HCT116 (cell line): ENCODE measurements around the gene QPCTL. TPM values are rescaled to one million over a fixed set of nuclear protein-coding genes. Genes with fewer than 3 reads are reported as not detected.

Experiments
- ATAC-seq: fragments of 200-7000 bp; cut with Tn5 transposase; 2 replicates; pipeline ENCODE4 v1.9.1; 2020; ENCODE audit warnings: mild to moderate bottlenecking, moderate library complexity
- BruUV-seq: library from RNA; stranded (reverse); fragments of 400-500 nt; replicated peaks from 2 replicates; lab custom pipeline; 2021; lab: Mats Ljungman, UMichigan
- CTCF ChIA-PET: fragments of 300-600 bp; sonication (Branson Sonifier 250); formaldehyde crosslinking; loops from one replicate; lab custom pipeline; 2021; ENCODE audit warnings: antibody characterized with exemption; lab: Charles Lee
- POLR2A ChIA-PET: fragments of 300-600, 350-600 bp; sonication (Branson Sonifier 250); formaldehyde crosslinking; loops from one replicate; lab custom pipeline; 2021; ENCODE audit warnings: antibody characterized with exemption; lab: Charles Lee
- RAD21 ChIA-PET, 2 experiments: fragments of 300-600 bp; sonication (Branson Sonifier 250); formaldehyde crosslinking; loops; one replicate each; lab custom pipeline; 2023; ENCODE audit warnings: low total read pairs in 2 of 2; ENCODE audit not compliant: uncharacterized antibody in 2 of 2, unreplicated experiment in 2 of 2, low non-redundant PET in 1 of 2; lab: Charles Lee
- DNase-seq: peaks from one replicate; pipeline ENCODE4 v3.0.0-alpha.2; 2010; ENCODE audit warnings: low read depth, low spot score
- H2AFZ ChIP-seq: fragments of 200-600 bp; shearing (Covaris generic), sonication (generic); 2 replicates; pipeline ENCODE4 v1.6.1; 2017; ENCODE audit warnings: low read depth, mixed run types, mixed read lengths, antibody characterized with exemption, low read length; ENCODE audit not compliant: poor library complexity, severe bottlenecking
- H3K27ac ChIP-seq: 2 replicates; pipeline ENCODE4 v1.5.1; 2012; ENCODE audit warnings: low read depth, low read length
- H3K27me3 ChIP-seq: fragments of 200-600 bp; sonication (generic); 2 replicates; pipeline ENCODE4 v1.6.1; 2016; ENCODE audit warnings: mixed run types, low read length, mixed read lengths; ENCODE audit not compliant: insufficient read depth
- H3K36me3 ChIP-seq, 2 experiments: fragments of 200-500 bp in 1 of 2; fragments of 200-600 bp in 1 of 2; sonication (Bioruptor generic) in 1 of 2; sonication (generic) in 1 of 2; 2 replicates each; pipeline versions ENCODE4 v1.5.1 to v1.6.1; 2014 to 2016; ENCODE audit warnings: low read length in 2 of 2, inconsistent platforms in 1 of 2, mixed read lengths in 1 of 2, mixed run types in 1 of 2; ENCODE audit not compliant: insufficient read depth in 2 of 2, control insufficient read depth in 1 of 2
- H3K4me1 ChIP-seq, 2 experiments: fragments of 200-600 bp in 1 of 2; sonication (generic) in 1 of 2; 2 replicates each; pipeline versions ENCODE4 v1.5.1 to v1.6.1; 2012 to 2017; ENCODE audit warnings: low read length in 2 of 2, inconsistent platforms in 1 of 2, mild to moderate bottlenecking in 1 of 2, mixed read lengths in 1 of 2, mixed run types in 1 of 2, moderate library complexity in 1 of 2; ENCODE audit not compliant: insufficient read depth in 2 of 2, control insufficient read depth in 1 of 2
- H3K4me2 ChIP-seq: fragments of 200-600 bp; sonication (generic); 2 replicates; pipeline ENCODE4 v1.6.1; 2017; ENCODE audit warnings: mixed run types, low read length, mixed read lengths
- H3K4me3 ChIP-seq, 2 experiments: fragments of 200-600 bp in 1 of 2; sonication (generic) in 1 of 2; replicated peaks in 1 of 2; 2 replicates each; pipeline ENCODE4 v1.5.1; 2011 to 2016; ENCODE audit warnings: low read length in 2 of 2, control low read depth in 1 of 2, low read depth in 1 of 2, mild to moderate bottlenecking in 1 of 2, mixed read lengths in 1 of 2, mixed run types in 1 of 2
- H3K79me2 ChIP-seq: fragments of 200-600 bp; sonication (generic); 2 replicates; pipeline ENCODE4 v1.6.1; 2017; ENCODE audit warnings: mild to moderate bottlenecking, mixed run types, low read length, moderate library complexity, mixed read lengths; ENCODE audit not compliant: insufficient read depth
- H3K9ac ChIP-seq: fragments of 200-600 bp; sonication (generic); 2 replicates; pipeline ENCODE4 v1.6.1; 2016; ENCODE audit warnings: low read length, mixed read lengths
- H3K9me2 ChIP-seq: fragments of 200-600 bp; sonication (generic), shearing (Covaris generic); 2 replicates; pipeline ENCODE4 v1.6.1; 2017; ENCODE audit warnings: mixed run types, mild to moderate bottlenecking, moderate library complexity; ENCODE audit not compliant: insufficient read depth
- H3K9me3 ChIP-seq, 2 experiments: fragments of 200-500 bp in 1 of 2; fragments of 200-600 bp in 1 of 2; sonication (Bioruptor generic) in 1 of 2; sonication (generic) in 1 of 2; 2 replicates each; pipeline ENCODE4 v1.6.1; 2014 to 2017; ENCODE audit warnings: low read length in 2 of 2, mixed read lengths in 2 of 2, inconsistent platforms in 1 of 2, low read depth in 1 of 2, mild to moderate bottlenecking in 1 of 2, mixed run types in 1 of 2, moderate library complexity in 1 of 2; ENCODE audit not compliant: control insufficient read depth in 1 of 2, insufficient read depth in 1 of 2
- H4K20me1 ChIP-seq: fragments of 200-600 bp; sonication (generic), shearing (Covaris generic); 2 replicates; pipeline ENCODE4 v1.6.1; 2017; ENCODE audit warnings: mixed run types, mild to moderate bottlenecking, moderate library complexity; ENCODE audit not compliant: insufficient read depth
- CBX3 ChIP-seq: IDR thresholded peaks from 2 replicates; pipeline ENCODE4 v1.6.1; 2012; ENCODE audit warnings: low read depth
- CEBPB ChIP-seq: IDR thresholded peaks from 2 replicates; pipeline ENCODE4 v1.6.1; 2012; ENCODE audit warnings: low read depth
- CTCF ChIP-seq, 3 experiments: fragments of 200-600 bp in 1 of 3; sonication (generic) in 1 of 3; IDR thresholded peaks in 2 of 3; conservative IDR thresholded peaks in 1 of 3; 2 replicates each; pipeline ENCODE4 v1.5.1; 2012 to 2017; ENCODE audit warnings: low read depth in 2 of 3, low read length in 2 of 3, antibody characterized with exemption in 1 of 3, borderline replicate concordance in 1 of 3, control low read depth in 1 of 3, mild to moderate bottlenecking in 1 of 3, mixed read lengths in 1 of 3, mixed run types in 1 of 3, moderate library complexity in 1 of 3; ENCODE audit not compliant: insufficient read depth in 1 of 3
- EGR1 ChIP-seq: IDR thresholded peaks from 2 replicates; pipeline ENCODE4 v1.6.1; 2012; ENCODE audit warnings: low read depth
- ELF1 ChIP-seq: IDR thresholded peaks from 2 replicates; pipeline ENCODE4 v1.6.1; 2012; ENCODE audit warnings: low read depth, borderline replicate concordance
- MAX ChIP-seq: IDR thresholded peaks from 2 replicates; pipeline ENCODE4 v1.6.1; 2012
- POLR2A ChIP-seq: IDR thresholded peaks from 2 replicates; pipeline ENCODE4 v1.7.0; 2011; ENCODE audit warnings: borderline replicate concordance; ENCODE audit not compliant: insufficient read depth, insufficient read length; ENCODE audit errors: extremely low read depth
- RAD21 ChIP-seq: IDR thresholded peaks from 2 replicates; pipeline ENCODE4 v1.6.1; 2012; ENCODE audit warnings: low read depth, mild to moderate bottlenecking
- REST ChIP-seq: IDR thresholded peaks from 2 replicates; pipeline ENCODE4 v1.6.1; 2012; ENCODE audit warnings: low read depth
- SIN3A ChIP-seq: IDR thresholded peaks from 2 replicates; pipeline ENCODE4 v1.6.1; 2012; ENCODE audit warnings: low read depth
- SP1 ChIP-seq: IDR thresholded peaks from 2 replicates; pipeline ENCODE4 v1.6.1; 2012; ENCODE audit warnings: low read depth
- YY1 ChIP-seq: IDR thresholded peaks from 2 replicates; pipeline ENCODE4 v1.6.1; 2011; ENCODE audit warnings: low read length, low read depth, moderate library complexity, mild to moderate bottlenecking; ENCODE audit not compliant: insufficient replicate concordance; ENCODE audit errors: extremely low read depth
- ZFX ChIP-seq: fragments of 450-650 bp; IDR thresholded peaks from 2 replicates; pipeline ENCODE4 v1.6.1; 2017
- intact Hi-C: fragments of 100-400 bp; cut with micrococcal nuclease; formaldehyde crosslinking; loops from 2 replicates; pipeline ENCODE4 v1.10.0; 2022
- total RNA-seq: library from RNA; stranded (reverse); gene quantifications from one replicate; pipeline ENCODE4 v1.2.1, GENCODE V29; 2021; ENCODE audit not compliant: unreplicated experiment
- TF ChIP-seq, protein P1 (sequence below): IDR thresholded peaks from 2 replicates; pipeline ENCODE4 v1.6.1; 2011; ENCODE audit warnings: mild to moderate bottlenecking, low read length, moderate library complexity; ENCODE audit not compliant: insufficient replicate concordance; ENCODE audit errors: extremely low read depth
- TF ChIP-seq, protein P2 (sequence below): IDR thresholded peaks from 2 replicates; pipeline ENCODE4 v1.6.1; 2012

Gene QPCTL
- total RNA-seq, 1 experiment from 2014 or later = 19.5 TPM

GRCh38 chr19:45660636-45661035, 31.8 kb upstream of the QPCTL start:
- RAD21 ChIA-PET = no interaction called here
- CTCF ChIA-PET = no interaction called here

More at GRCh38 chr19:45660636-45661035, 31.8 kb upstream of the QPCTL start:
- Histone ChIP-seq H2AFZ (no peak overlapping the region), H3K36me3 (no peaks in the 10 kb centered on the region), H3K4me3 (no peak overlapping the region), H3K4me2 (no peak overlapping the region), H3K9me3 (no peaks in the 10 kb centered on the region), H4K20me1 (no peaks in the 10 kb centered on the region), H3K27ac (no peak overlapping the region), H3K4me1 (no peaks in the 10 kb centered on the region), H3K9ac (no peak overlapping the region), H3K27me3 (no peaks in the 10 kb centered on the region), H3K9me2 (no peaks in the 10 kb centered on the region), H3K79me2 (no peaks in the 10 kb centered on the region)
- no TSS peak for BruUV-seq
- intact Hi-C loops = no loop called here
- DNase-seq = no peak
- POLR2A ChIA-PET = interaction anchor here (1.4 kb wide), 1 partner anchor 10 kb away, joined by 5 read pairs; no protein-coding TSS in a partner anchor
- no peak for ATAC-seq
- no peak for TF ChIP-seq POLR2A
- no peak for TF ChIP-seq CBX3
- TF ChIP-seq CTCF (IDR thresholded peaks at IDR 0.05 in 2 of 3, conservative IDR thresholded peaks at IDR 0.05 in 1 of 3; ENCODE audit: borderline replicate concordance in 1 of 3, insufficient read depth in 1 of 3, low read depth in 2 of 3, low read length in 2 of 3) = no peak
- no peak for TF ChIP-seq YY1
- TF ChIP-seq, protein P1, sequence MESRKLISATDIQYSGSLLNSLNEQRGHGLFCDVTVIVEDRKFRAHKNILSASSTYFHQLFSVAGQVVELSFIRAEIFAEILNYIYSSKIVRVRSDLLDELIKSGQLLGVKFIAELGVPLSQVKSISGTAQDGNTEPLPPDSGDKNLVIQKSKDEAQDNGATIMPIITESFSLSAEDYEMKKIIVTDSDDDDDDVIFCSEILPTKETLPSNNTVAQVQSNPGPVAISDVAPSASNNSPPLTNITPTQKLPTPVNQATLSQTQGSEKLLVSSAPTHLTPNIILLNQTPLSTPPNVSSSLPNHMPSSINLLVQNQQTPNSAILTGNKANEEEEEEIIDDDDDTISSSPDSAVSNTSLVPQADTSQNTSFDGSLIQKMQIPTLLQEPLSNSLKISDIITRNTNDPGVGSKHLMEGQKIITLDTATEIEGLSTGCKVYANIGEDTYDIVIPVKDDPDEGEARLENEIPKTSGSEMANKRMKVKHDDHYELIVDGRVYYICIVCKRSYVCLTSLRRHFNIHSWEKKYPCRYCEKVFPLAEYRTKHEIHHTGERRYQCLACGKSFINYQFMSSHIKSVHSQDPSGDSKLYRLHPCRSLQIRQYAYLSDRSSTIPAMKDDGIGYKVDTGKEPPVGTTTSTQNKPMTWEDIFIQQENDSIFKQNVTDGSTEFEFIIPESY = no peak
- no peak for TF ChIP-seq CEBPB
- no peak for TF ChIP-seq ZFX
- TF ChIP-seq EGR1 = no peak
- no peak for TF ChIP-seq SIN3A
- no peak for TF ChIP-seq MAX
- no peak for TF ChIP-seq ELF1
- no peak for TF ChIP-seq REST
- no peak for TF ChIP-seq SP1
- TF ChIP-seq RAD21 = no peak
- TF ChIP-seq, protein P2, sequence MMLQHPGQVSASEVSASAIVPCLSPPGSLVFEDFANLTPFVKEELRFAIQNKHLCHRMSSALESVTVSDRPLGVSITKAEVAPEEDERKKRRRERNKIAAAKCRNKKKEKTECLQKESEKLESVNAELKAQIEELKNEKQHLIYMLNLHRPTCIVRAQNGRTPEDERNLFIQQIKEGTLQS = no peak
